ENCODE measurements around the gene PALLD. TPM values are rescaled to one million over a fixed set of nuclear protein-coding genes. Genes with fewer than 3 reads are reported as not detected.
"Not testable (repeated sequence)": the region's sequence is repeated elsewhere in the genome, so short reads cannot be mapped to it uniquely, and the experiment has no call there.

The PALLD gene
- polyA plus RNA-seq, 3 donors: 213 to 223 (median 220) TPM

- no peak for DNase-seq (ENCODE audit: low read depth in 3 of 3, low spot score in 2 of 3)
Observed at GRCh38 chr4:168719725-168720124, 222.9 kb downstream of the PALLD start.

- DNase-seq (ENCODE audit: low read depth in 3 of 3, low spot score in 2 of 3): no peak
Observed at GRCh38 chr4:168720396-168720900, 223.6 kb downstream of the PALLD start.

GRCh38 chr4:168722391-168722790, 225.5 kb downstream of the PALLD start:
- no peak for DNase-seq (ENCODE audit: low read depth in 3 of 3, low spot score in 2 of 3)

- DNase-seq (ENCODE audit: low read depth in 3 of 3, low spot score in 2 of 3): no peak
Observed at GRCh38 chr4:168723020-168723419, 226.2 kb downstream of the PALLD start.

- no peak for DNase-seq (ENCODE audit: low read depth in 3 of 3, low spot score in 2 of 3)
Observed at GRCh38 chr4:168723569-168723968, 226.7 kb downstream of the PALLD start.

GRCh38 chr4:168724243-168724642, 227.4 kb downstream of the PALLD start:
- no peak for DNase-seq (ENCODE audit: low read depth in 3 of 3, low spot score in 2 of 3)

- DNase-seq (ENCODE audit: low read depth in 3 of 3, low spot score in 2 of 3): no peak
Observed at GRCh38 chr4:168724686-168725411, 228.0 kb downstream of the PALLD start.

- no peak for DNase-seq (ENCODE audit: low read depth in 3 of 3, low spot score in 2 of 3)
Observed at GRCh38 chr4:168725930-168726329, 229.1 kb downstream of the PALLD start.

GRCh38 chr4:168727181-168727580, 230.3 kb downstream of the PALLD start:
- not testable (repeated sequence) for DNase-seq (ENCODE audit: low read depth in 3 of 3, low spot score in 2 of 3)

- no peak for DNase-seq (ENCODE audit: low read depth in 3 of 3, low spot score in 2 of 3)
Observed at GRCh38 chr4:168731006-168731636, 234.3 kb downstream of the PALLD start.

- no peak for DNase-seq (ENCODE audit: low read depth in 3 of 3, low spot score in 2 of 3)
Observed at GRCh38 chr4:168731706-168732414, 235.0 kb downstream of the PALLD start.

GRCh38 chr4:168732714-168733113, 235.9 kb downstream of the PALLD start:
- no peak for DNase-seq (ENCODE audit: low read depth in 3 of 3, low spot score in 2 of 3)

GRCh38 chr4:168734703-168735678, 238.1 kb downstream of the PALLD start:
- DNase-seq (ENCODE audit: low read depth in 3 of 3, low spot score in 2 of 3): no peak

GRCh38 chr4:168735735-168736134, 238.9 kb downstream of the PALLD start:
- no peak for DNase-seq (ENCODE audit: low read depth in 3 of 3, low spot score in 2 of 3)

GRCh38 chr4:168736860-168737805, 240.3 kb downstream of the PALLD start:
- no peak for DNase-seq (ENCODE audit: low read depth in 3 of 3, low spot score in 2 of 3)

GRCh38 chr4:168737806-168738172, 240.9 kb downstream of the PALLD start:
- no peak for DNase-seq (ENCODE audit: low read depth in 3 of 3, low spot score in 2 of 3)

- DNase-seq (ENCODE audit: low read depth in 3 of 3, low spot score in 2 of 3): no peak
Observed at GRCh38 chr4:168739886-168740285, 243.0 kb downstream of the PALLD start.

- no peak for DNase-seq (ENCODE audit: low read depth in 3 of 3, low spot score in 2 of 3)
Observed at GRCh38 chr4:168740691-168741090, 243.8 kb downstream of the PALLD start.

Measured in right renal cortex interstitium (tissue), 3 donors.